IMR-90 (cell line): ENCODE results near the gene PEX16. TPM values are rescaled to one million over a fixed set of nuclear protein-coding genes. Genes with fewer than 3 reads are reported as not detected.

Source experiments
- ATAC-seq: fragments of 200-7000 bp; cut with Tn5 transposase; 2 replicates; pipeline ENCODE4 v1.9.1; 2020; ENCODE audit warnings: low read depth, mild to moderate bottlenecking, moderate library complexity
- BruUV-seq: library from RNA; stranded (reverse); fragments of 400-500 nt; replicated peaks from 2 replicates; lab custom pipeline; 2021; lab: Mats Ljungman, UMichigan
- CTCF ChIA-PET: fragments of 300-600 bp; formaldehyde crosslinking; extraction: SDS; loops from one replicate; lab custom pipeline; 2021; ENCODE audit warnings: antibody characterized with exemption; lab: Yijun Ruan, JAX
- POLR2A ChIA-PET: fragments of 300-600 bp; sonication (Branson Sonifier 250); formaldehyde crosslinking; loops from one replicate; lab custom pipeline; 2022; ENCODE audit warnings: antibody characterized with exemption; ENCODE audit not compliant: unreplicated experiment; lab: Charles Lee
- DNase-seq: peaks from one replicate; pipeline ENCODE4 v3.0.0; 2013
- H2AFZ ChIP-seq: replicated peaks from 2 replicates; pipeline ENCODE3; 2013; ENCODE audit warnings: low read length, mild to moderate bottlenecking; ENCODE audit not compliant: poor library complexity
- H2AK5ac ChIP-seq: 2 replicates; pipeline ENCODE4 v1.6.1; 2013; ENCODE audit warnings: low read depth, low read length, inconsistent platforms
- H2AK9ac ChIP-seq: replicated peaks from 2 replicates; pipeline ENCODE3; 2013; ENCODE audit warnings: mild to moderate bottlenecking, low read depth, low read length, moderate library complexity; ENCODE audit not compliant: poor library complexity
- H2BK120ac ChIP-seq: 2 replicates; pipeline ENCODE4 v1.6.1; 2013; ENCODE audit warnings: low read depth, low read length, inconsistent platforms
- H2BK15ac ChIP-seq: 3 replicates; pipeline ENCODE4 v1.6.1; 2013; ENCODE audit warnings: low read depth, low read length, inconsistent platforms
- H2BK20ac ChIP-seq: 2 replicates; pipeline ENCODE4 v1.6.1; 2013; ENCODE audit warnings: low read depth, mild to moderate bottlenecking, inconsistent platforms, low read length, moderate library complexity
- H2BK5ac ChIP-seq: 2 replicates; pipeline ENCODE4 v1.6.1; 2013; ENCODE audit warnings: mild to moderate bottlenecking, low read depth, low read length, inconsistent platforms; ENCODE audit not compliant: poor library complexity, severe bottlenecking
- H3K14ac ChIP-seq: replicated peaks from 2 replicates; pipeline ENCODE4 v1.6.1; 2013; ENCODE audit warnings: low read depth, low read length, inconsistent platforms
- H3K18ac ChIP-seq: 2 replicates; pipeline ENCODE4 v1.6.1; 2013; ENCODE audit warnings: low read depth, low read length, control low read depth
- H3K23ac ChIP-seq: 2 replicates; pipeline ENCODE4 v1.6.1; 2013; ENCODE audit warnings: low read depth, low read length, inconsistent platforms
- H3K27ac ChIP-seq: 2 replicates; pipeline ENCODE4 v1.5.1; 2013; ENCODE audit warnings: mild to moderate bottlenecking, control low read depth, low read length; ENCODE audit not compliant: insufficient read depth
- H3K27me3 ChIP-seq: 2 replicates; pipeline ENCODE4 v1.6.1; 2013; ENCODE audit warnings: low read length; ENCODE audit not compliant: control insufficient read depth, insufficient read depth
- H3K36me3 ChIP-seq: 2 replicates; pipeline ENCODE4 v1.6.1; 2013; ENCODE audit warnings: low read length, mixed read lengths; ENCODE audit not compliant: control insufficient read depth, insufficient read depth
- H3K4ac ChIP-seq: 2 replicates; pipeline ENCODE4 v1.6.1; 2013; ENCODE audit warnings: low read depth, low read length, inconsistent platforms
- H3K4me1 ChIP-seq: 2 replicates; pipeline ENCODE4 v1.6.1; 2013; ENCODE audit warnings: low read length, mixed read lengths; ENCODE audit not compliant: control insufficient read depth, insufficient read depth
- H3K4me2 ChIP-seq: 2 replicates; pipeline ENCODE4 v1.6.1; 2013; ENCODE audit warnings: low read depth, mild to moderate bottlenecking, control low read depth, low read length, moderate library complexity
- H3K4me3 ChIP-seq: 2 replicates; pipeline ENCODE4 v1.5.1; 2013; ENCODE audit warnings: low read depth, mild to moderate bottlenecking, control low read depth, low read length, moderate library complexity; ENCODE audit not compliant: insufficient read depth
- H3K56ac ChIP-seq: 2 replicates; pipeline ENCODE4 v1.6.1; 2013; ENCODE audit warnings: low read length, inconsistent platforms; ENCODE audit not compliant: insufficient read depth; ENCODE audit errors: extremely low read depth
- H3K79me1 ChIP-seq, 2 experiments: 2 replicates each; pipeline ENCODE4 v1.6.1; 2013; ENCODE audit warnings: low read length in 2 of 2, inconsistent platforms in 1 of 2, low read depth in 1 of 2
- H3K9ac ChIP-seq: 2 replicates; pipeline ENCODE4 v1.6.1; 2013; ENCODE audit warnings: low read depth, low read length, control low read depth
- H3K9me1 ChIP-seq: 2 replicates; pipeline ENCODE4 v1.6.1; 2013; ENCODE audit warnings: low read length, inconsistent platforms; ENCODE audit not compliant: insufficient read depth
- H3K9me3 ChIP-seq: 2 replicates; pipeline ENCODE4 v1.6.1; 2013; ENCODE audit warnings: low read length; ENCODE audit not compliant: control insufficient read depth, insufficient read depth
- H4K20me1 ChIP-seq: 2 replicates; pipeline ENCODE4 v1.6.1; 2013; ENCODE audit warnings: low read length, inconsistent platforms; ENCODE audit not compliant: insufficient read depth
- H4K5ac ChIP-seq: 2 replicates; pipeline ENCODE4 v1.6.1; 2013; ENCODE audit warnings: mild to moderate bottlenecking, low read depth, low read length, control low read depth
- H4K8ac ChIP-seq, 2 experiments: 2 replicates each; pipeline ENCODE4 v1.6.1; 2013; ENCODE audit warnings: low read depth in 2 of 2, low read length in 2 of 2, control low read depth in 1 of 2, inconsistent platforms in 1 of 2
- H4K91ac ChIP-seq: 2 replicates; pipeline ENCODE4 v1.6.1; 2013; ENCODE audit warnings: low read depth, low read length, inconsistent platforms; ENCODE audit not compliant: insufficient read depth
- BHLHE40 ChIP-seq: fragments of 150-350 bp; IDR thresholded peaks from 2 replicates; pipeline ENCODE4 v1.6.1; 2016; ENCODE audit warnings: mild to moderate bottlenecking, low read depth, low read length
- CEBPB ChIP-seq: IDR thresholded peaks from 2 replicates; pipeline ENCODE4 v1.6.1; 2012; ENCODE audit warnings: low read depth, low read length, improper control_type of control experiment
- CHD1 ChIP-seq: IDR thresholded peaks from 2 replicates; pipeline ENCODE4 v1.6.1; 2012; ENCODE audit warnings: low read depth, low read length, improper control_type of control experiment
- MAFK ChIP-seq: IDR thresholded peaks from 2 replicates; pipeline ENCODE4 v1.6.1; 2012; ENCODE audit warnings: low read depth, low read length, improper control_type of control experiment
- MAZ ChIP-seq: IDR thresholded peaks from 2 replicates; pipeline ENCODE4 v1.6.1; 2012; ENCODE audit warnings: low read depth, mild to moderate bottlenecking, low read length, improper control_type of control experiment, moderate library complexity, borderline replicate concordance
- NFE2L2 ChIP-seq: fragments of 150-350 bp; IDR thresholded peaks from 2 replicates; pipeline ENCODE4 v1.6.1; 2016; ENCODE audit warnings: low read depth, mild to moderate bottlenecking, low read length
- POLR2A ChIP-seq: IDR thresholded peaks from 2 replicates; pipeline ENCODE4 v1.6.1; 2012; ENCODE audit warnings: mild to moderate bottlenecking, low read depth, low read length
- RFX5 ChIP-seq: IDR thresholded peaks from 2 replicates; pipeline ENCODE4 v1.8.0; 2012; ENCODE audit warnings: low read depth, mild to moderate bottlenecking, low read length, moderate library complexity
- SMC3 ChIP-seq: fragments of 150-350 bp; IDR thresholded peaks from 2 replicates; pipeline ENCODE4 v1.6.1; 2016; ENCODE audit warnings: low read depth, mild to moderate bottlenecking, antibody characterized with exemption, low read length, moderate library complexity
- WGBS, 2 experiments: methylation state at CpG; one replicate each; pipeline versions ENCODE4 v1.1.5 to v1.1.7; 2013; ENCODE audit warnings: missing lambda C conversion rate in 2 of 2; ENCODE audit not compliant: insufficient read length in 1 of 2; ENCODE audit errors: extremely low coverage in 2 of 2; 5-methylcytosine and 5-hydroxymethylcytosine counted together
- dilution Hi-C: fragments of 300-500 bp; cut with HindIII; formaldehyde crosslinking; loops from one replicate; pipeline ENCODE4 v1.14.3; 2018; ENCODE audit warnings: low sequenced_read_pairs; ENCODE audit not compliant: unreplicated experiment
- in situ Hi-C: fragments of 300-500 bp; cut with MboI; formaldehyde crosslinking; loops from 3 replicates; pipeline ENCODE4 v1.14.3; 2019; ENCODE audit warnings: low sequenced_read_pairs, inconsistent platforms, mixed read lengths
- intact Hi-C: fragments of 100-400 bp; cut with micrococcal nuclease; formaldehyde crosslinking; loops from 2 replicates; pipeline ENCODE4 v1.10.0; 2022
- polyA plus RNA-seq, 3 experiments: library from polyadenylated mRNA; depleted of rRNA; stranded (reverse); fragments of >200 nt; gene quantifications; 2 replicates each; pipeline ENCODE4 v1.2.3, GENCODE V29; 2012; ENCODE audit warnings: low replicate concordance in 1 of 3
- total RNA-seq: library from RNA; depleted of rRNA; stranded (reverse); fragments of >200 nt; gene quantifications from 2 replicates; pipeline ENCODE4 v1.2.3, GENCODE V29; 2012
- TF ChIP-seq, protein P1 (sequence below): conservative IDR thresholded peaks from 2 replicates; pipeline ENCODE4 v1.5.1; 2012; ENCODE audit warnings: mild to moderate bottlenecking, low read depth, low read length, improper control_type of control experiment

Gene PEX16
- total and polyA plus RNA-seq, 2 of the 4 experiments (the other 2 are of a cell fraction): 17.9 to 23.3 TPM

DNA sequence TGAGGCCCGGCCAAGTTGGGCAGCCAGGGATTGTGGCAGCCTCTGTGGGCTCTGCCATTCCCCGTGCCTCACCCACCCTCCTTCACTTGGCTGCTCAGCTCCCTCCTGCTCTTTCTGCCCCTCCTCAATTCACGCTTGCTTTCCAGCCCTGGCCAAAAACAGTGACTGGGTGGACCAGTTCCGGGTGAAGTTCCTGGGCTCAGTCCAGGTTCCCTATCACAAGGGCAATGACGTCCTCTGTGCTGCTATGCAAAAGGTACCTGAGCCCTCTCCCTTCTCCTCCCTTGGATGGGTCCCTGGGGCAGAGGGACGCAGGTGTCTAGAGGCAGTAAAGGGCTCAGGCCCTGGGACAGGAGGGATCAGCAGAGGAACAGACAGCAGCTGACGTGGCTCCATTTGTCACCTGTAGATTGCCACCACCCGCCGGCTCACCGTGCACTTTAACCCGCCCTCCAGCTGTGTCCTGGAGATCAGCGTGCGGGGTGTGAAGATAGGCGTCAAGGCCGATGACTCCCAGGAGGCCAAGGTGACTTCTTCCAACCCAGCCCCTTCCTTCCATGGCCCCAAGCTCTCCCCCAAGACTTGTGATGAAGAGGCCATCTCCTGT is 13.3 kb downstream of the PEX16 start:
- Histone ChIP-seq H3K79me1 (peaks cover 0 to 4% of the 10 kb centered on the region in 2 experiments; a peak in 1 of 4 replicates), H2BK15ac (no peak overlapping the region), H2BK20ac (no peak overlapping the region), H4K5ac (no peak overlapping the region), H2AFZ (no peak overlapping the region), H3K4me1 (peaks cover 7% of the 10 kb centered on the region; the same call in 1 of the 2 replicates), H3K9me3 (no peaks in the 10 kb centered on the region), H3K56ac (no peak overlapping the region), H4K20me1 (peaks cover 15% of the 10 kb centered on the region), H3K14ac (no peak overlapping the region), H2BK120ac (no peak overlapping the region), H4K8ac (no peak overlapping the region), H3K36me3 (peaks cover 19% of the 10 kb centered on the region), H2BK5ac (no peak overlapping the region), H2AK9ac (no peak overlapping the region), H3K23ac (no peak overlapping the region), H3K4ac (no peak overlapping the region), H3K27ac (no peak overlapping the region), H3K9ac (no peak overlapping the region), H3K4me3 (no peak overlapping the region), H3K18ac (no peak overlapping the region), H4K91ac (no peak overlapping the region), H3K9me1 (no peaks in the 10 kb centered on the region), H3K27me3 (no peaks in the 10 kb centered on the region), H3K4me2 (no peak overlapping the region), H2AK5ac (no peak overlapping the region)
- ATAC-seq (no peak), DNase-seq (no peak)
- CTCF ChIA-PET: no interaction called here
- POLR2A ChIA-PET: no interaction called here
- intact Hi-C loops: no loop called here
- 80% methylated on average over 12 of the region's 15 CpGs; no CpG with 5 or more reads in 1 of the 2 experiments for WGBS, 2 experiments
- in situ Hi-C loops: no loop called here
- dilution Hi-C loops: no loop called here
- no TSS peak for BruUV-seq
- TF ChIP-seq MAZ (no peak), CEBPB (no peak), POLR2A (no peak), RFX5 (no peak), CHD1 (no peak), SMC3 (no peak), BHLHE40 (no peak), MAFK (no peak), NFE2L2 (no peak)
- TF ChIP-seq, protein P1, sequence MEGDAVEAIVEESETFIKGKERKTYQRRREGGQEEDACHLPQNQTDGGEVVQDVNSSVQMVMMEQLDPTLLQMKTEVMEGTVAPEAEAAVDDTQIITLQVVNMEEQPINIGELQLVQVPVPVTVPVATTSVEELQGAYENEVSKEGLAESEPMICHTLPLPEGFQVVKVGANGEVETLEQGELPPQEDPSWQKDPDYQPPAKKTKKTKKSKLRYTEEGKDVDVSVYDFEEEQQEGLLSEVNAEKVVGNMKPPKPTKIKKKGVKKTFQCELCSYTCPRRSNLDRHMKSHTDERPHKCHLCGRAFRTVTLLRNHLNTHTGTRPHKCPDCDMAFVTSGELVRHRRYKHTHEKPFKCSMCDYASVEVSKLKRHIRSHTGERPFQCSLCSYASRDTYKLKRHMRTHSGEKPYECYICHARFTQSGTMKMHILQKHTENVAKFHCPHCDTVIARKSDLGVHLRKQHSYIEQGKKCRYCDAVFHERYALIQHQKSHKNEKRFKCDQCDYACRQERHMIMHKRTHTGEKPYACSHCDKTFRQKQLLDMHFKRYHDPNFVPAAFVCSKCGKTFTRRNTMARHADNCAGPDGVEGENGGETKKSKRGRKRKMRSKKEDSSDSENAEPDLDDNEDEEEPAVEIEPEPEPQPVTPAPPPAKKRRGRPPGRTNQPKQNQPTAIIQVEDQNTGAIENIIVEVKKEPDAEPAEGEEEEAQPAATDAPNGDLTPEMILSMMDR: no peak
